GM03348 (cell line): ENCODE measurements around the gene ARSG.

Source experiments
- DNase-seq: peaks from one replicate; pipeline ENCODE4 v3.0.0; 2012; ENCODE audit warnings: low spot score

ARSG gene

GRCh38 chr17:68431045-68431608, 139.8 kb downstream of the ARSG start:
- no peak for DNase-seq

GRCh38 chr17:68431661-68432071, 140.4 kb downstream of the ARSG start:
- DNase-seq = no peak

GRCh38 chr17:68432086-68432864, 141.0 kb downstream of the ARSG start:
- DNase-seq = no peak

- no peak for DNase-seq
Measured at GRCh38 chr17:68433211-68433610, 141.9 kb downstream of the ARSG start.

GRCh38 chr17:68433911-68434508, 142.7 kb downstream of the ARSG start:
- no peak for DNase-seq

GRCh38 chr17:68435361-68435760, 144.1 kb downstream of the ARSG start:
- no peak for DNase-seq

- DNase-seq = peak; percentile 85
Measured at GRCh38 chr17:68435876-68436842, 144.9 kb downstream of the ARSG start.

GRCh38 chr17:68437979-68438822, 146.9 kb downstream of the ARSG start:
- DNase-seq = no peak

- DNase-seq = no peak
Measured at GRCh38 chr17:68439656-68440290, 148.5 kb downstream of the ARSG start.

GRCh38 chr17:68440526-68440925, 149.2 kb downstream of the ARSG start:
- no peak for DNase-seq

GRCh38 chr17:68441070-68441770, 149.9 kb downstream of the ARSG start:
- no peak for DNase-seq

GRCh38 chr17:68443972-68444464, 152.7 kb downstream of the ARSG start:
- DNase-seq = no peak

- DNase-seq = no peak
Measured at GRCh38 chr17:68445671-68446070, 154.4 kb downstream of the ARSG start.

- no peak for DNase-seq
Measured at GRCh38 chr17:68446626-68447041, 155.3 kb downstream of the ARSG start.

GRCh38 chr17:68449021-68449739, 157.9 kb downstream of the ARSG start:
- DNase-seq = no peak

- no peak for DNase-seq
Measured at GRCh38 chr17:68450391-68450790, 159.1 kb downstream of the ARSG start.

GRCh38 chr17:68450801-68451200, 159.5 kb downstream of the ARSG start:
- no peak for DNase-seq

GRCh38 chr17:68451670-68452354, 160.5 kb downstream of the ARSG start:
- no peak for DNase-seq
